GM12878 (cell line): ENCODE results near the gene C22orf15. TPM values are rescaled to one million over a fixed set of nuclear protein-coding genes. Genes with fewer than 3 reads are reported as not detected.

Experiments
- ATAC-seq: fragments of 200-7000 bp; cut with Tn5 transposase; 3 replicates; pipeline ENCODE4 v1.9.1; 2020; ENCODE audit warnings: mild to moderate bottlenecking, moderate library complexity
- BruUV-seq: library from RNA; stranded (reverse); fragments of 400-500 nt; replicated peaks from 2 replicates; lab custom pipeline; 2021; lab: Mats Ljungman, UMichigan
- CTCF ChIA-PET: fragments of 300-600 bp; sonication (Branson Sonifier 250); formaldehyde crosslinking; extraction: SDS; loops from one replicate; lab custom pipeline; 2021; ENCODE audit warnings: inconsistent platforms; lab: Yijun Ruan, JAX
- POLR2A ChIA-PET: fragments of 350-600 bp; formaldehyde crosslinking; extraction: SDS; loops from one replicate; lab custom pipeline; 2021; ENCODE audit warnings: inconsistent platforms; lab: Charles Lee
- RAD21 ChIA-PET: fragments of 300-600 bp; sonication (Branson Sonifier 250); formaldehyde crosslinking; loops from one replicate; lab custom pipeline; 2023; ENCODE audit warnings: antibody characterized with exemption; ENCODE audit not compliant: unreplicated experiment; lab: Charles Lee
- SMC1A ChIA-PET: fragments of 300-600 bp; sonication (Branson Sonifier 250); formaldehyde crosslinking; loops from one replicate; lab custom pipeline; 2023; ENCODE audit not compliant: unreplicated experiment, uncharacterized antibody; lab: Charles Lee
- DNase-seq: peaks from one replicate; pipeline ENCODE4 v3.0.0-alpha.2; 2011; ENCODE audit warnings: low read depth, low spot score
- FAIRE-seq: peaks from 3 replicates; lab custom pipeline; 2011; peaks lifted over from hg19 to GRCh38; lab: Jason Lieb, UNC
- H2AFZ ChIP-seq: 2 replicates; pipeline ENCODE4 v1.6.0; 2011; ENCODE audit warnings: low read depth, low read length, control low read depth; ENCODE audit not compliant: control insufficient read depth
- H3K27ac ChIP-seq: 2 replicates; pipeline ENCODE4 v1.5.1; 2011; ENCODE audit warnings: control low read depth; ENCODE audit not compliant: control insufficient read depth, insufficient read depth
- H3K27me3 ChIP-seq, 2 experiments: replicated peaks in 1 of 2; 2 replicates each; pipeline versions ENCODE4 v1.6.0 to v1.6.1; 2011; ENCODE audit warnings: low read length in 1 of 2; ENCODE audit not compliant: control insufficient read depth in 2 of 2, insufficient read depth in 2 of 2
- H3K36me3 ChIP-seq, 2 experiments: 2 replicates each; pipeline ENCODE4 v1.5.1; 2011; ENCODE audit warnings: low read length in 1 of 2; ENCODE audit not compliant: control insufficient read depth in 2 of 2, insufficient read depth in 2 of 2
- H3K4me1 ChIP-seq: 2 replicates; pipeline ENCODE4 v1.6.1; 2011; ENCODE audit warnings: mild to moderate bottlenecking, low read length, moderate library complexity, mixed read lengths; ENCODE audit not compliant: control insufficient read depth, insufficient read depth
- H3K4me2 ChIP-seq: 2 replicates; pipeline ENCODE4 v1.6.0; 2011; ENCODE audit warnings: control low read depth; ENCODE audit not compliant: control insufficient read depth, insufficient read depth
- H3K4me3 ChIP-seq: fragments of 200-600 bp; sonication (generic); 2 replicates; pipeline ENCODE4 v1.5.1; 2016
- H3K79me2 ChIP-seq: 2 replicates; pipeline ENCODE4 v1.6.0; 2011; ENCODE audit warnings: low read length; ENCODE audit not compliant: control insufficient read depth, insufficient read depth
- H3K9ac ChIP-seq: 2 replicates; pipeline ENCODE4 v1.8.0; 2011; ENCODE audit warnings: low read length, control low read depth, mixed read lengths; ENCODE audit not compliant: control insufficient read depth, insufficient read depth
- H3K9me3 ChIP-seq: replicated peaks from 3 replicates; pipeline ENCODE4 v1.5.1; 2011; ENCODE audit warnings: mild to moderate bottlenecking, low read length; ENCODE audit not compliant: control insufficient read depth, insufficient read depth
- H4K20me1 ChIP-seq: 2 replicates; pipeline ENCODE4 v1.6.0; 2011; ENCODE audit not compliant: control insufficient read depth, insufficient read depth
- CREM ChIP-seq: IDR thresholded peaks from 2 replicates; pipeline ENCODE4 v1.6.1; 2014; ENCODE audit warnings: antibody characterized with exemption, low read depth
- CUX1 ChIP-seq: IDR thresholded peaks from 2 replicates; pipeline ENCODE4 v1.6.1; 2012; ENCODE audit warnings: improper control_type of control experiment, low read depth, low read length; ENCODE audit not compliant: insufficient replicate concordance
- EP300 ChIP-seq, 2 experiments: fragments of 150-350 bp in 1 of 2; IDR thresholded peaks; 2 replicates each; pipeline ENCODE4 v1.6.1; 2011 to 2012; ENCODE audit warnings: low read depth in 2 of 2, low read length in 2 of 2, borderline replicate concordance in 1 of 2, improper control_type of control experiment in 1 of 2, inconsistent platforms in 1 of 2; ENCODE audit not compliant: control insufficient read depth in 1 of 2
- SPI1 ChIP-seq: IDR thresholded peaks from 2 replicates; pipeline ENCODE4 v1.6.1; 2011; ENCODE audit warnings: low read depth, mild to moderate bottlenecking, low read length, moderate library complexity, borderline replicate concordance; ENCODE audit not compliant: insufficient read depth
- WRNIP1 ChIP-seq: IDR thresholded peaks from 2 replicates; pipeline ENCODE4 v1.6.1; 2011; ENCODE audit warnings: low read depth, low read length, improper control_type of control experiment, borderline replicate concordance
- WGBS: methylation state at CpG from one replicate; pipeline ENCODE4 v1.1.6; 2016; ENCODE audit warnings: low lambda C conversion rate; ENCODE audit not compliant: insufficient replicate concordance, insufficient coverage; ENCODE audit errors: missing lambda C conversion rate; 5-methylcytosine and 5-hydroxymethylcytosine counted together
- in situ Hi-C: fragments of 300-500 bp; cut with MboI; formaldehyde crosslinking; loops from 9 replicates; pipeline ENCODE4 v1.14.3; 2018; ENCODE audit warnings: mixed read lengths
- intact Hi-C: fragments of 100-400 bp; cut with micrococcal nuclease; formaldehyde crosslinking; loops from one replicate; pipeline ENCODE4 v1.14.2; 2022; ENCODE audit not compliant: unreplicated experiment
- polyA plus RNA-seq, 11 experiments: library from polyadenylated mRNA; depleted of rRNA in 4 of 11; unstranded in 6 of 11; stranded (reverse) in 5 of 11; fragments of >200 nt; fragmentation: Nextera tagmentation in 4 of 11; fragmentation: Illumina TruSeq in 1 of 11; extraction: Ambion mirVana in 4 of 11; extraction: Trizol in 1 of 11; gene quantifications; 1 replicate in 1 of 11; 2 replicates in 10 of 11; pipeline versions ENCODE4 v1.2.1 to v1.2.3, GENCODE V29; 2011 to 2016; ENCODE audit warnings: inconsistent platforms in 2 of 11, missing spikeins in 2 of 11, low read depth in 1 of 11
- total RNA-seq, 4 experiments: library from RNA; depleted of rRNA in 3 of 4; stranded (reverse); fragments of >200 nt in 3 of 4; fragmentation: Illumina TruSeq in 1 of 4; extraction: Trizol in 1 of 4; gene quantifications; 2 replicates each; pipeline versions ENCODE4 v1.2.1 to v1.2.3, GENCODE V29; 2013 to 2021

Gene C22orf15
- total and polyA plus RNA-seq, 10 of the 15 experiments (the other 5 are each of a cell fraction or from before 2014, with no cell fraction given), result 0.05 to 0.47 (median 0.13) TPM; not detected in 3

GRCh38 chr22:23790819-23791737 lies 28.3 kb downstream of the C22orf15 start:
- FAIRE-seq (no peak), ATAC-seq (no peak), DNase-seq (no peak)
- Histone ChIP-seq H4K20me1 (0 out of 2 replicates have a peak, but pooled peaks cover 4% of the 10 kb centered on the region), H2AFZ (no peak overlapping the region), H3K9ac (no peak overlapping the region), H3K27me3 (no peaks in the 10 kb centered on the region), H3K27ac (no peak overlapping the region), H3K36me3 (peaks cover 14 to 17% of the 10 kb centered on the region in 2 experiments), H3K9me3 (no peaks in the 10 kb centered on the region), H3K4me3 (no peak overlapping the region), H3K4me2 (no peak overlapping the region), H3K4me1 (peaks cover 11% of the 10 kb centered on the region), H3K79me2 (peaks cover 50% of the 10 kb centered on the region)
- POLR2A ChIA-PET, result no interaction called here
- intact Hi-C loops, result no loop called here
- WGBS, result 76% methylated on average over 11 of the region's 11 CpGs
- no TSS peak for BruUV-seq
- TF ChIP-seq CREM, result no peak
- peak; percentile 56; the same call in 1 of the 2 replicates for TF ChIP-seq SPI1
- RAD21 ChIA-PET, result interaction anchor here (1.5 kb wide), 1 partner anchor 55 kb away, joined by 3 read pairs; no protein-coding TSS in a partner anchor
- CTCF ChIA-PET, result no interaction called here
- in situ Hi-C loops, result no loop called here
- SMC1A ChIA-PET, result no interaction called here

GRCh38 chr22:23791738-23792645 lies 29.2 kb downstream of the C22orf15 start:
- ATAC-seq, result no peak
- SMC1A ChIA-PET, result no interaction called here
- POLR2A ChIA-PET, result no interaction called here
- 92% methylated on average over 25 of the region's 25 CpGs for WGBS
- Histone ChIP-seq H3K9me3 (no peaks in the 10 kb centered on the region), H3K4me1 (peaks cover 6% of the 10 kb centered on the region; the same call in 1 of the 2 replicates), H4K20me1 (0 out of 2 replicates have a peak, but pooled peaks cover 4% of the 10 kb centered on the region), H3K79me2 (peaks cover 48% of the 10 kb centered on the region), H3K4me3 (no peak overlapping the region), H3K27me3 (no peaks in the 10 kb centered on the region), H3K36me3 (peaks cover 16 to 23% of the 10 kb centered on the region in 2 experiments), H3K9ac (no peak overlapping the region), H3K27ac (no peak overlapping the region), H3K4me2 (no peak overlapping the region), H2AFZ (no peak overlapping the region)
- FAIRE-seq, result no peak
- CTCF ChIA-PET, result interaction anchor here (1.6 kb wide), 1 partner anchor 11 kb away, joined by 4 read pairs; no protein-coding TSS in a partner anchor
- BruUV-seq, result no TSS peak
- in situ Hi-C loops, result no loop called here
- intact Hi-C loops, result no loop called here
- DNase-seq, result no peak
- RAD21 ChIA-PET, result interaction anchor here (0.5 kb wide), 1 partner anchor 610 kb away, joined by 4 read pairs; no protein-coding TSS in a partner anchor
- TF ChIP-seq CUX1 (no peak), EP300 (IDR thresholded peaks at IDR 0.05; ENCODE audit: borderline replicate concordance in 1 of 2, control insufficient read depth in 1 of 2, low read depth in 2 of 2, low read length in 2 of 2) (no peak), WRNIP1 (no peak)
